Stomach (tissue), 9 donors: ENCODE results near the gene PSTPIP2. TPM values are rescaled to one million over a fixed set of nuclear protein-coding genes. Genes with fewer than 3 reads are reported as not detected.

ENCODE experiments used
- DNase-seq, 2 donors: peaks; one replicate each; pipeline versions ENCODE4 v3.0.0 to v3.0.0-alpha.2; 2013 to 2019
- H3K27ac ChIP-seq, 5 donors: fragments of 200-600 bp in 4 of 5; sonication (generic) in 4 of 5; one replicate each; pipeline ENCODE4 v1.5.1; 2013 to 2019; ENCODE audit warnings: mild to moderate bottlenecking in 1 of 5, moderate library complexity in 1 of 5
- H3K27me3 ChIP-seq, 3 donors: fragments of 200-600 bp; sonication (generic); one replicate each; pipeline ENCODE4 v1.5.1; 2017 to 2019; ENCODE audit warnings: mixed run types in 1 of 3
- H3K36me3 ChIP-seq, 4 donors: fragments of 200-600 bp; sonication (generic); 1 replicate in 3 of 4; 2 replicates in 1 of 4; pipeline ENCODE4 v1.5.1; 2016 to 2019
- H3K4me1 ChIP-seq, 4 donors: fragments of 200-600 bp; sonication (generic); one replicate each; pipeline ENCODE4 v1.5.1; 2016 to 2019
- H3K4me3 ChIP-seq, 4 donors: fragments of 200-600 bp; sonication (generic) in 3 of 4; one replicate each; pipeline ENCODE4 v1.5.1; 2016 to 2019; ENCODE audit warnings: mild to moderate bottlenecking in 1 of 4
- H3K9me3 ChIP-seq, 4 donors: fragments of 200-600 bp; sonication (generic); one replicate each; pipeline ENCODE4 v1.5.1; 2016 to 2019
- CTCF ChIP-seq, 7 experiments: fragments of 450-650 bp in 4 of 7; fragments of 200-600 bp in 3 of 7; sonication (generic) in 3 of 7; IDR thresholded peaks; one replicate each; pipeline ENCODE4 v1.5.1; 2016 to 2019; ENCODE audit warnings: antibody characterized with exemption in 7 of 7, control low read depth in 2 of 7, mild to moderate bottlenecking in 1 of 7
- EP300 ChIP-seq: sonication (generic); formaldehyde crosslinking; IDR thresholded peaks from one replicate; pipeline ENCODE4 v1.6.1; 2017; ENCODE audit warnings: antibody characterized with exemption
- POLR2A ChIP-seq, 4 donors: fragments of 450-650 bp; IDR thresholded peaks; one replicate each; pipeline ENCODE4 v1.6.1; 2016; ENCODE audit warnings: antibody characterized with exemption in 4 of 4, control low read depth in 2 of 4, mild to moderate bottlenecking in 1 of 4, moderate library complexity in 1 of 4
- POLR2AphosphoS5 ChIP-seq, 3 donors: sonication (generic); formaldehyde crosslinking; IDR thresholded peaks; one replicate each; pipeline ENCODE4 v1.6.1; 2016; ENCODE audit warnings: antibody characterized with exemption in 3 of 3
- WGBS, 5 donors: extraction: QIAGEN DNeasy Blood & Tissue Kit in 3 of 5; methylation state at CpG; one replicate each; pipeline versions ENCODE4 v1.1.5 to v1.1.7; 2013 to 2018; 5-methylcytosine and 5-hydroxymethylcytosine counted together
- intact Hi-C: fragments of 100-400 bp; cut with DNase I; formaldehyde crosslinking; loops from one replicate; pipeline ENCODE4 v1.15.1; 2023; ENCODE audit warnings: low total_unique reads
- polyA plus RNA-seq, 3 donors: library from polyadenylated mRNA; stranded (reverse); fragments of 200-250 nt; gene quantifications; one replicate each; pipeline ENCODE4 v1.2.3, GENCODE V29; 2013
- total RNA-seq, 5 donors: library from RNA; depleted of rRNA; stranded (reverse); fragments of >200 nt; gene quantifications; one replicate each; pipeline versions ENCODE4 v1.1.0 to v1.2.3, GENCODE V29; 2014 to 2016
- donor health status: healthy with polysubstance abuse.
- donor health status: Bipolar disorder and iron deficiency.
- donor health status: healthy.

PSTPIP2 gene
- total and polyA plus RNA-seq, 8 donors = 1.2 to 11.0 (median 7.0) TPM

- H3K4me3 ChIP-seq = no peak overlapping the region
- H3K36me3 ChIP-seq = peaks cover 66 to 97% (median 94%) of the 10 kb centered on the region in 4 donors
- no peaks in the 10 kb centered on the region for H3K27me3 ChIP-seq
- intact Hi-C loops = no loop called here
- TF ChIP-seq POLR2AphosphoS5 (IDR thresholded peaks at IDR 0.05) (no peak), CTCF (IDR thresholded peaks at IDR 0.05) (no peak), EP300 (no peak), POLR2A (IDR thresholded peaks at IDR 0.05) (no peak)
- H3K27ac ChIP-seq = no peak overlapping the region
- 78 to 95% (median 88%) methylated on average over 4 of the region's 4 CpGs for WGBS, 5 donors
- peaks cover 0 to 8% (median 0%) of the 10 kb centered on the region in 4 donors for H3K4me1 ChIP-seq
- no peak for DNase-seq
- no peaks in the 10 kb centered on the region for H3K9me3 ChIP-seq
Observed at GRCh38 chr18:45951016-45951714, 120.9 kb downstream of the PSTPIP2 start.

- peaks cover 75 to 100% (median 100%) of the 10 kb centered on the region in 4 donors for H3K36me3 ChIP-seq
- no peaks in the 10 kb centered on the region for H3K27me3 ChIP-seq
- H3K27ac ChIP-seq = no peak overlapping the region
- intact Hi-C loops = no loop called here
- H3K9me3 ChIP-seq = no peaks in the 10 kb centered on the region
- TF ChIP-seq EP300 (no peak), POLR2AphosphoS5 (IDR thresholded peaks at IDR 0.05) (no peak), POLR2A (IDR thresholded peaks at IDR 0.05) (no peak), CTCF (IDR thresholded peaks at IDR 0.05) (no peak)
- no peak overlapping the region for H3K4me3 ChIP-seq
- 83 to 90% (median 87%) methylated on average over 5 of the region's 5 CpGs for WGBS, 5 donors
- H3K4me1 ChIP-seq = no peaks in the 10 kb centered on the region
- DNase-seq = no peak
Observed at GRCh38 chr18:45945669-45946068, 126.4 kb downstream of the PSTPIP2 start.

- Histone ChIP-seq H3K4me3 (no peak overlapping the region), H3K27me3 (no peaks in the 10 kb centered on the region), H3K27ac (no peak overlapping the region), H3K9me3 (no peaks in the 10 kb centered on the region), H3K36me3 (peaks cover 66 to 100% (median 97%) of the 10 kb centered on the region in 4 donors), H3K4me1 (no peaks in the 10 kb centered on the region)
- TF ChIP-seq CTCF (IDR thresholded peaks at IDR 0.05) (no peak), POLR2AphosphoS5 (IDR thresholded peaks at IDR 0.05) (no peak), EP300 (no peak), POLR2A (IDR thresholded peaks at IDR 0.05) (no peak)
- DNase-seq = no peak
- intact Hi-C loops = no loop called here
- 80 to 92% (median 86%) methylated on average over 2 of the region's 2 CpGs for WGBS, 5 donors
Observed at GRCh38 chr18:45940724-45941123, 131.3 kb downstream of the PSTPIP2 start.

- Histone ChIP-seq H3K36me3 (peaks cover 61 to 99% (median 97%) of the 10 kb centered on the region in 4 donors), H3K27me3 (no peaks in the 10 kb centered on the region), H3K27ac (no peak overlapping the region), H3K4me3 (no peak overlapping the region), H3K4me1 (no peaks in the 10 kb centered on the region), H3K9me3 (no peaks in the 10 kb centered on the region)
- TF ChIP-seq POLR2A (IDR thresholded peaks at IDR 0.05) = no peak
- no peak for TF ChIP-seq EP300
- no peak for TF ChIP-seq CTCF (IDR thresholded peaks at IDR 0.05)
- no peak for TF ChIP-seq POLR2AphosphoS5 (IDR thresholded peaks at IDR 0.05)
- intact Hi-C loops = no loop called here
- DNase-seq = no peak
- 81 to 97% (median 95%) methylated on average over 2 of the region's 2 CpGs for WGBS, 5 donors
Observed at GRCh38 chr18:45939236-45939635, 132.8 kb downstream of the PSTPIP2 start.
